Natural killer cell (primary cell): ENCODE results near the gene TEAD1. TPM values are rescaled to one million over a fixed set of nuclear protein-coding genes. Genes with fewer than 3 reads are reported as not detected.

Experiments used
- ATAC-seq, 3 donors: fragments of 150-1000 bp in 2 of 3; fragments of 200-7000 bp in 1 of 3; cut with Tn5 transposase; 1 replicate in 1 of 3; 2 replicates in 2 of 3; pipeline ENCODE4 v1.10.0; 2021; ENCODE audit warnings: mild to moderate bottlenecking in 2 of 3, moderate library complexity in 2 of 3
- DNase-seq, 2 donors: peaks; one replicate each; pipeline versions ENCODE4 v3.0.0 to v3.0.0-alpha.2; 2013 to 2021; ENCODE audit warnings: mixed read lengths in 1 of 2
- H3K27ac ChIP-seq: one replicate; pipeline ENCODE4 v1.5.1; 2013; ENCODE audit warnings: mild to moderate bottlenecking, low read length
- H3K27me3 ChIP-seq: one replicate; pipeline ENCODE4 v1.6.1; 2013; ENCODE audit warnings: low read length; ENCODE audit not compliant: control insufficient read depth, insufficient read depth
- H3K36me3 ChIP-seq: one replicate; pipeline ENCODE4 v1.6.1; 2013; ENCODE audit warnings: low read length; ENCODE audit not compliant: control insufficient read depth, insufficient read depth
- H3K4me1 ChIP-seq: one replicate; pipeline ENCODE4 v1.6.1; 2013; ENCODE audit warnings: low read length; ENCODE audit not compliant: control insufficient read depth, insufficient read depth
- H3K4me3 ChIP-seq: one replicate; pipeline ENCODE4 v1.5.1; 2013; ENCODE audit warnings: low read length
- H3K9me3 ChIP-seq: one replicate; pipeline ENCODE4 v1.6.1; 2013; ENCODE audit warnings: low read length; ENCODE audit not compliant: control insufficient read depth, insufficient read depth
- H3K27ac Mint-ChIP-seq, 2 donors: one replicate each; pipeline ENCODE4 v1.8.0; 2022; ENCODE audit warnings: mild to moderate bottlenecking in 2 of 2, mixed read lengths in 2 of 2, moderate library complexity in 1 of 2
- H3K27me3 Mint-ChIP-seq, 2 donors: one replicate each; pipeline ENCODE4 v1.8.0; 2022; ENCODE audit warnings: low read depth in 2 of 2, mixed read lengths in 2 of 2
- H3K36me3 Mint-ChIP-seq: one replicate; pipeline ENCODE4 v1.8.0; 2022; ENCODE audit warnings: mixed read lengths
- H3K4me1 Mint-ChIP-seq, 2 donors: one replicate each; pipeline ENCODE4 v1.8.0; 2022; ENCODE audit warnings: mixed read lengths in 2 of 2
- H3K4me3 Mint-ChIP-seq: one replicate; pipeline ENCODE4 v1.8.0; 2022; ENCODE audit warnings: mild to moderate bottlenecking, moderate library complexity, mixed read lengths
- H3K9me3 Mint-ChIP-seq, 2 donors: one replicate each; pipeline ENCODE4 v1.8.0; 2022; ENCODE audit warnings: mixed read lengths in 2 of 2
- WGBS: methylation state at CpG from one replicate; pipeline ENCODE4 v1.1.7; 2013; ENCODE audit warnings: missing lambda C conversion rate; ENCODE audit not compliant: insufficient coverage; 5-methylcytosine and 5-hydroxymethylcytosine counted together
- intact Hi-C: fragments of 100-400 bp; cut with micrococcal nuclease; formaldehyde crosslinking; loops from one replicate; pipeline ENCODE4 v1.14.2; 2022
- total RNA-seq, 4 donors: library from RNA; stranded (reverse); fragments of 120-200 nt in 1 of 4; gene quantifications; one replicate each; pipeline versions ENCODE4 v1.2.3 to v1.2.4, GENCODE V29; 2013 to 2022
- TF ChIP-seq, protein P1 (sequence below): fragments of 200-600 bp; IDR thresholded peaks from one replicate; pipeline ENCODE4 v1.8.0; 2022; ENCODE audit warnings: antibody characterized with exemption

The TEAD1 gene
- total RNA-seq, 3 donors from 2014 or later (not counting 1 experiment from before 2014, with no cell fraction given) = not detected

DNA sequence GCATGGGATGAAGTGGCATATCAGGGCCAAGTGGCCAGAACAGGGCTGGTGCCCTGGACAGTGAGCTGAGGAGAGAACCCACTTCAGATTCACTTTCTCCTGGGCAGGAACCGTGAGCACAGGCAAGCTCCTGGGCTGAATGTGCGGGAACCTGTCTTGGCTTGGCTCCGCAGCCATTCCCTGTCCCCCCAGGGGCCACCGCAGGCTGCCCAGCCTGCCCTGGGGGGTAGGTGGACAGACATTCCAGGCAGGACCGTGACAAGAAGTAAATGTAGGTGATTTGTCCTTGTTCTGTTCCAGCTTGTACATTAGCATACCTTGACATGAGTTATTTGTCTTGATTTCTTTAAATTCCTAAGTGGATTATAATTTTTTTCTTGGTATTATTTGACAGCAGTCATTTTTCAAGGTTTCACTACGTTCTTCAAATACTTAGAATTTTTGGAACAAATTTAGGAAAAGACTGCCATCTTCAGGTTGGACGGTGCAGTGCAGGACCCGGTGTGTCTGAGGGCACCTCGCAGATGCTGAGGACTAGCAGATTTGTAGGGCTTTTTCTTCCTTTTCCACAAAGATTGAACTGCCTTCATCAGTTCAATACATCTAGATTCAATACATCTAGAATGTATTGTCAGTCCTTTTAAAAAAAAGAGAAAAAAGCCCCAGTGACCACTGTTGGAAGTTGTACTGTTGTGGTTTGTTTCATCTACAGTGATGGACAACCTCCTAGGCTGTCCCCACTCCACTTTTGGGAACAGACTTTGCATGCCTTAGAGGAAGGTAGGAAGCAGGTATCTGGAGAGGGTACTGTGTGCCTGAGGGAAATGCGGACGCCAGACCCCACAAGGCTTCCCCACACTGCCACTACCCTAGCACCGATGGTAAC, 219.8 kb downstream of the TEAD1 start:
- no peaks in the 10 kb centered on the region for H3K4me1 Mint-ChIP-seq
- no peak overlapping the region for H3K4me3 ChIP-seq
- TF ChIP-seq, protein P1, sequence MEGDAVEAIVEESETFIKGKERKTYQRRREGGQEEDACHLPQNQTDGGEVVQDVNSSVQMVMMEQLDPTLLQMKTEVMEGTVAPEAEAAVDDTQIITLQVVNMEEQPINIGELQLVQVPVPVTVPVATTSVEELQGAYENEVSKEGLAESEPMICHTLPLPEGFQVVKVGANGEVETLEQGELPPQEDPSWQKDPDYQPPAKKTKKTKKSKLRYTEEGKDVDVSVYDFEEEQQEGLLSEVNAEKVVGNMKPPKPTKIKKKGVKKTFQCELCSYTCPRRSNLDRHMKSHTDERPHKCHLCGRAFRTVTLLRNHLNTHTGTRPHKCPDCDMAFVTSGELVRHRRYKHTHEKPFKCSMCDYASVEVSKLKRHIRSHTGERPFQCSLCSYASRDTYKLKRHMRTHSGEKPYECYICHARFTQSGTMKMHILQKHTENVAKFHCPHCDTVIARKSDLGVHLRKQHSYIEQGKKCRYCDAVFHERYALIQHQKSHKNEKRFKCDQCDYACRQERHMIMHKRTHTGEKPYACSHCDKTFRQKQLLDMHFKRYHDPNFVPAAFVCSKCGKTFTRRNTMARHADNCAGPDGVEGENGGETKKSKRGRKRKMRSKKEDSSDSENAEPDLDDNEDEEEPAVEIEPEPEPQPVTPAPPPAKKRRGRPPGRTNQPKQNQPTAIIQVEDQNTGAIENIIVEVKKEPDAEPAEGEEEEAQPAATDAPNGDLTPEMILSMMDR = no peak
- WGBS = 58% methylated on average over 12 of the region's 12 CpGs
- peaks cover 24 to 33% of the 10 kb centered on the region in 2 donors for H3K27me3 Mint-ChIP-seq
- no peaks in the 10 kb centered on the region for H3K36me3 Mint-ChIP-seq
- H3K4me3 Mint-ChIP-seq = no peak overlapping the region
- H3K9me3 Mint-ChIP-seq = no peaks in the 10 kb centered on the region
- H3K27ac Mint-ChIP-seq = no peak overlapping the region
- DNase-seq = peak in 1 of 2 donors; percentile 67
- H3K27ac ChIP-seq = no peak overlapping the region
- H3K27me3 ChIP-seq = no peaks in the 10 kb centered on the region
- H3K4me1 ChIP-seq = no peaks in the 10 kb centered on the region
- H3K36me3 ChIP-seq = no peaks in the 10 kb centered on the region
- ATAC-seq = peak in 2 of 3 donors; percentile 49 to 57
- no peaks in the 10 kb centered on the region for H3K9me3 ChIP-seq
- intact Hi-C loops = loop anchor here (2.0 to 5.0 kb wide), 2 partner anchors 297 to 563 kb away; no protein-coding TSS in a partner anchor

DNA sequence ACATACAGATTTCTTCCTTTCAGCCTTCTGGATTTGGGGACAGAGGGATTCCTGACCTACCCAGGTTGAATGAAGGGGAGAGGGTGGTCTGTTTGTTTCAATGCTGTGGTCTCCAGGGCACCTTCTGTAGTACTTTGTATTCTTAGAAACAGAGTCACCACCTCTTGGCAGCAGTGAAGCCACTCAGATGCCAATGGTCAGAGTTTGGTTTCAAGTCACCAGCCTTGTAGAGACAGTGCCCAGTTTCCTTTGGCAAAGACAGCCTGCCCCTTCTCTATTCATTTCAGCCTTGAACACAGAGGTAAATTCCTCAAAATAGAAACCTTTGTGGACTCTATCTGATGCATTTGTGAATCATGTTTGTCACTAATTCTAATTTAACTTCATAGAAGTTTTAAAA, 223.2 kb downstream of the TEAD1 start:
- no peaks in the 10 kb centered on the region for H3K36me3 ChIP-seq
- H3K4me3 ChIP-seq = no peak overlapping the region
- Mint-ChIP-seq H3K27me3 (peaks cover 13 to 40% of the 10 kb centered on the region in 2 donors), H3K27ac (no peak overlapping the region), H3K4me3 (no peak overlapping the region), H3K4me1 (no peaks in the 10 kb centered on the region), H3K36me3 (no peaks in the 10 kb centered on the region), H3K9me3 (no peaks in the 10 kb centered on the region)
- H3K27me3 ChIP-seq = no peaks in the 10 kb centered on the region
- H3K9me3 ChIP-seq = no peaks in the 10 kb centered on the region
- intact Hi-C loops = no loop called here
- DNase-seq (no peak), ATAC-seq (no peak)
- no peaks in the 10 kb centered on the region for H3K4me1 ChIP-seq
- TF ChIP-seq, protein P1 = no peak
- no peak overlapping the region for H3K27ac ChIP-seq

DNA sequence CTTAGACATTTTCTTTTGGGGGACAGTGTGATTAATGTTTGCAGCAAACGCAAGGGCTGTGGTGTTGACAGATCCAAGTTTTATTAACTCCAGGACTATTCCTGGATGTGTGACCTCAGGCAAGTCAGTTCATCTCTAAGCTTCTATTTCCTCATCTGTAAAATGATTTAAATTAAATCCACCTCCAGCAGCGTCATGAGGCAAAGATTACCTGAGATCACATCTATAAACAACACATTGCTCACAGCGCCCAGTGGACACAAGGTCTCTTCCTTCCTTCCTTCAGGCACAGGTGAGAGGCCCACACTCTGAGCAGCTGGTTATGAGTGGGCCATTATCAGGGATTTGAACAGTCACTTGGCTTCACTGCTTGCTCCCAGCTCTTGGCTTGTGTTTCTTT, 223.6 kb downstream of the TEAD1 start:
- Histone ChIP-seq H3K27me3 (no peaks in the 10 kb centered on the region), H3K4me3 (no peak overlapping the region), H3K27ac (no peak overlapping the region), H3K9me3 (no peaks in the 10 kb centered on the region), H3K4me1 (no peaks in the 10 kb centered on the region), H3K36me3 (no peaks in the 10 kb centered on the region)
- Mint-ChIP-seq H3K27ac (no peak overlapping the region), H3K36me3 (no peaks in the 10 kb centered on the region), H3K27me3 (peaks cover 15 to 40% of the 10 kb centered on the region in 2 donors), H3K4me3 (no peak overlapping the region), H3K9me3 (no peaks in the 10 kb centered on the region), H3K4me1 (no peaks in the 10 kb centered on the region)
- 76% methylated on average over 3 of the region's 3 CpGs for WGBS
- intact Hi-C loops = no loop called here
- TF ChIP-seq, protein P1 = no peak
- DNase-seq (no peak), ATAC-seq (no peak)
